IMR-90 (cell line): ENCODE measurements around the gene CCDC185. TPM values are rescaled to one million over a fixed set of nuclear protein-coding genes. Genes with fewer than 3 reads are reported as not detected.

Experiments
- ATAC-seq: fragments of 200-7000 bp; cut with Tn5 transposase; 2 replicates; pipeline ENCODE4 v1.9.1; 2020; ENCODE audit warnings: low read depth, mild to moderate bottlenecking, moderate library complexity
- BruUV-seq: library from RNA; stranded (reverse); fragments of 400-500 nt; replicated peaks from 2 replicates; lab custom pipeline; 2021; lab: Mats Ljungman, UMichigan
- CTCF ChIA-PET: fragments of 300-600 bp; formaldehyde crosslinking; extraction: SDS; loops from one replicate; lab custom pipeline; 2021; ENCODE audit warnings: antibody characterized with exemption; lab: Yijun Ruan, JAX
- POLR2A ChIA-PET: fragments of 300-600 bp; sonication (Branson Sonifier 250); formaldehyde crosslinking; loops from one replicate; lab custom pipeline; 2022; ENCODE audit warnings: antibody characterized with exemption; ENCODE audit not compliant: unreplicated experiment; lab: Charles Lee
- DNase-seq: peaks from one replicate; pipeline ENCODE4 v3.0.0; 2013
- H2AFZ ChIP-seq: replicated peaks from 2 replicates; pipeline ENCODE3; 2013; ENCODE audit warnings: low read length, mild to moderate bottlenecking; ENCODE audit not compliant: poor library complexity
- H2AK5ac ChIP-seq: 2 replicates; pipeline ENCODE4 v1.6.1; 2013; ENCODE audit warnings: low read depth, low read length, inconsistent platforms
- H2AK9ac ChIP-seq: replicated peaks from 2 replicates; pipeline ENCODE3; 2013; ENCODE audit warnings: mild to moderate bottlenecking, low read depth, low read length, moderate library complexity; ENCODE audit not compliant: poor library complexity
- H2BK120ac ChIP-seq: 2 replicates; pipeline ENCODE4 v1.6.1; 2013; ENCODE audit warnings: low read depth, low read length, inconsistent platforms
- H2BK15ac ChIP-seq: 3 replicates; pipeline ENCODE4 v1.6.1; 2013; ENCODE audit warnings: low read depth, low read length, inconsistent platforms
- H2BK20ac ChIP-seq: 2 replicates; pipeline ENCODE4 v1.6.1; 2013; ENCODE audit warnings: low read depth, mild to moderate bottlenecking, inconsistent platforms, low read length, moderate library complexity
- H2BK5ac ChIP-seq: 2 replicates; pipeline ENCODE4 v1.6.1; 2013; ENCODE audit warnings: mild to moderate bottlenecking, low read depth, low read length, inconsistent platforms; ENCODE audit not compliant: poor library complexity, severe bottlenecking
- H3K14ac ChIP-seq: replicated peaks from 2 replicates; pipeline ENCODE4 v1.6.1; 2013; ENCODE audit warnings: low read depth, low read length, inconsistent platforms
- H3K18ac ChIP-seq: 2 replicates; pipeline ENCODE4 v1.6.1; 2013; ENCODE audit warnings: low read depth, low read length, control low read depth
- H3K23ac ChIP-seq: 2 replicates; pipeline ENCODE4 v1.6.1; 2013; ENCODE audit warnings: low read depth, low read length, inconsistent platforms
- H3K27ac ChIP-seq: 2 replicates; pipeline ENCODE4 v1.5.1; 2013; ENCODE audit warnings: mild to moderate bottlenecking, control low read depth, low read length; ENCODE audit not compliant: insufficient read depth
- H3K27me3 ChIP-seq: 2 replicates; pipeline ENCODE4 v1.6.1; 2013; ENCODE audit warnings: low read length; ENCODE audit not compliant: control insufficient read depth, insufficient read depth
- H3K36me3 ChIP-seq: 2 replicates; pipeline ENCODE4 v1.6.1; 2013; ENCODE audit warnings: low read length, mixed read lengths; ENCODE audit not compliant: control insufficient read depth, insufficient read depth
- H3K4ac ChIP-seq: 2 replicates; pipeline ENCODE4 v1.6.1; 2013; ENCODE audit warnings: low read depth, low read length, inconsistent platforms
- H3K4me1 ChIP-seq: 2 replicates; pipeline ENCODE4 v1.6.1; 2013; ENCODE audit warnings: low read length, mixed read lengths; ENCODE audit not compliant: control insufficient read depth, insufficient read depth
- H3K4me2 ChIP-seq: 2 replicates; pipeline ENCODE4 v1.6.1; 2013; ENCODE audit warnings: low read depth, mild to moderate bottlenecking, control low read depth, low read length, moderate library complexity
- H3K4me3 ChIP-seq: 2 replicates; pipeline ENCODE4 v1.5.1; 2013; ENCODE audit warnings: low read depth, mild to moderate bottlenecking, control low read depth, low read length, moderate library complexity; ENCODE audit not compliant: insufficient read depth
- H3K56ac ChIP-seq: 2 replicates; pipeline ENCODE4 v1.6.1; 2013; ENCODE audit warnings: low read length, inconsistent platforms; ENCODE audit not compliant: insufficient read depth; ENCODE audit errors: extremely low read depth
- H3K79me1 ChIP-seq, 2 experiments: 2 replicates each; pipeline ENCODE4 v1.6.1; 2013; ENCODE audit warnings: low read length in 2 of 2, inconsistent platforms in 1 of 2, low read depth in 1 of 2
- H3K9ac ChIP-seq: 2 replicates; pipeline ENCODE4 v1.6.1; 2013; ENCODE audit warnings: low read depth, low read length, control low read depth
- H3K9me1 ChIP-seq: 2 replicates; pipeline ENCODE4 v1.6.1; 2013; ENCODE audit warnings: low read length, inconsistent platforms; ENCODE audit not compliant: insufficient read depth
- H3K9me3 ChIP-seq: 2 replicates; pipeline ENCODE4 v1.6.1; 2013; ENCODE audit warnings: low read length; ENCODE audit not compliant: control insufficient read depth, insufficient read depth
- H4K20me1 ChIP-seq: 2 replicates; pipeline ENCODE4 v1.6.1; 2013; ENCODE audit warnings: low read length, inconsistent platforms; ENCODE audit not compliant: insufficient read depth
- H4K5ac ChIP-seq: 2 replicates; pipeline ENCODE4 v1.6.1; 2013; ENCODE audit warnings: mild to moderate bottlenecking, low read depth, low read length, control low read depth
- H4K8ac ChIP-seq, 2 experiments: 2 replicates each; pipeline ENCODE4 v1.6.1; 2013; ENCODE audit warnings: low read depth in 2 of 2, low read length in 2 of 2, control low read depth in 1 of 2, inconsistent platforms in 1 of 2
- H4K91ac ChIP-seq: 2 replicates; pipeline ENCODE4 v1.6.1; 2013; ENCODE audit warnings: low read depth, low read length, inconsistent platforms; ENCODE audit not compliant: insufficient read depth
- BHLHE40 ChIP-seq: fragments of 150-350 bp; IDR thresholded peaks from 2 replicates; pipeline ENCODE4 v1.6.1; 2016; ENCODE audit warnings: mild to moderate bottlenecking, low read depth, low read length
- CEBPB ChIP-seq: IDR thresholded peaks from 2 replicates; pipeline ENCODE4 v1.6.1; 2012; ENCODE audit warnings: low read depth, low read length, improper control_type of control experiment
- CHD1 ChIP-seq: IDR thresholded peaks from 2 replicates; pipeline ENCODE4 v1.6.1; 2012; ENCODE audit warnings: low read depth, low read length, improper control_type of control experiment
- FOS ChIP-seq: fragments of 150-350 bp; IDR thresholded peaks from 2 replicates; pipeline ENCODE4 v1.6.1; 2016; ENCODE audit warnings: low read depth, low read length
- MAFK ChIP-seq: IDR thresholded peaks from 2 replicates; pipeline ENCODE4 v1.6.1; 2012; ENCODE audit warnings: low read depth, low read length, improper control_type of control experiment
- MXI1 ChIP-seq: IDR thresholded peaks from 2 replicates; pipeline ENCODE4 v1.6.1; 2012; ENCODE audit warnings: low read depth, mild to moderate bottlenecking, low read length, moderate library complexity, borderline replicate concordance
- NFE2L2 ChIP-seq: fragments of 150-350 bp; IDR thresholded peaks from 2 replicates; pipeline ENCODE4 v1.6.1; 2016; ENCODE audit warnings: low read depth, mild to moderate bottlenecking, low read length
- RAD21 ChIP-seq: IDR thresholded peaks from 2 replicates; pipeline ENCODE4 v1.6.1; 2012; ENCODE audit warnings: low read length, improper control_type of control experiment
- RCOR1 ChIP-seq: IDR thresholded peaks from 2 replicates; pipeline ENCODE4 v1.6.1; 2012; ENCODE audit warnings: mild to moderate bottlenecking, low read length, improper control_type of control experiment; ENCODE audit not compliant: insufficient replicate concordance
- RFX5 ChIP-seq: IDR thresholded peaks from 2 replicates; pipeline ENCODE4 v1.8.0; 2012; ENCODE audit warnings: low read depth, mild to moderate bottlenecking, low read length, moderate library complexity
- SMC3 ChIP-seq: fragments of 150-350 bp; IDR thresholded peaks from 2 replicates; pipeline ENCODE4 v1.6.1; 2016; ENCODE audit warnings: low read depth, mild to moderate bottlenecking, antibody characterized with exemption, low read length, moderate library complexity
- WGBS, 2 experiments: methylation state at CpG; one replicate each; pipeline versions ENCODE4 v1.1.5 to v1.1.7; 2013; ENCODE audit warnings: missing lambda C conversion rate in 2 of 2; ENCODE audit not compliant: insufficient read length in 1 of 2; ENCODE audit errors: extremely low coverage in 2 of 2; 5-methylcytosine and 5-hydroxymethylcytosine counted together
- dilution Hi-C: fragments of 300-500 bp; cut with HindIII; formaldehyde crosslinking; loops from one replicate; pipeline ENCODE4 v1.14.3; 2018; ENCODE audit warnings: low sequenced_read_pairs; ENCODE audit not compliant: unreplicated experiment
- in situ Hi-C: fragments of 300-500 bp; cut with MboI; formaldehyde crosslinking; loops from 3 replicates; pipeline ENCODE4 v1.14.3; 2019; ENCODE audit warnings: low sequenced_read_pairs, inconsistent platforms, mixed read lengths
- intact Hi-C: fragments of 100-400 bp; cut with micrococcal nuclease; formaldehyde crosslinking; loops from 2 replicates; pipeline ENCODE4 v1.10.0; 2022
- polyA plus RNA-seq, 3 experiments: library from polyadenylated mRNA; depleted of rRNA; stranded (reverse); fragments of >200 nt; gene quantifications; 2 replicates each; pipeline ENCODE4 v1.2.3, GENCODE V29; 2012; ENCODE audit warnings: low replicate concordance in 1 of 3
- total RNA-seq: library from RNA; depleted of rRNA; stranded (reverse); fragments of >200 nt; gene quantifications from 2 replicates; pipeline ENCODE4 v1.2.3, GENCODE V29; 2012
- TF ChIP-seq, protein P1 (sequence below): fragments of 150-350 bp; IDR thresholded peaks from 2 replicates; pipeline ENCODE4 v1.6.1; 2017; ENCODE audit warnings: mild to moderate bottlenecking, antibody characterized with exemption, low read length, low read depth
- TF ChIP-seq, protein P2 (sequence below): conservative IDR thresholded peaks from 2 replicates; pipeline ENCODE4 v1.5.1; 2012; ENCODE audit warnings: mild to moderate bottlenecking, low read depth, low read length, improper control_type of control experiment
- TF ChIP-seq, protein P3 (sequence below): fragments of 150-350 bp; IDR thresholded peaks from 2 replicates; pipeline ENCODE4 v1.6.1; 2016; ENCODE audit warnings: low read depth, mild to moderate bottlenecking, low read length, moderate library complexity, borderline replicate concordance

The CCDC185 gene
- total and polyA plus RNA-seq, 2 of the 4 experiments (the other 2 are of a cell fraction): not detected

- Histone ChIP-seq H3K9me3 (no peaks in the 10 kb centered on the region), H3K9me1 (no peaks in the 10 kb centered on the region), H4K91ac (no peak overlapping the region), H2BK120ac (no peak overlapping the region), H2BK5ac (no peak overlapping the region), H3K18ac (no peak overlapping the region), H3K36me3 (no peaks in the 10 kb centered on the region), H3K4me1 (no peaks in the 10 kb centered on the region), H3K79me1 (no peaks in the 10 kb centered on the region), H4K5ac (no peak overlapping the region), H3K14ac (no peak overlapping the region), H3K4me3 (no peak overlapping the region), H3K56ac (no peak overlapping the region), H2AK9ac (no peak overlapping the region), H3K9ac (no peak overlapping the region), H3K23ac (no peak overlapping the region), H4K20me1 (no peaks in the 10 kb centered on the region), H3K27ac (no peak overlapping the region), H2AFZ (no peak overlapping the region), H3K27me3 (peaks cover 21% of the 10 kb centered on the region), H4K8ac (no peak overlapping the region), H3K4me2 (no peak overlapping the region), H2BK20ac (no peak overlapping the region), H2AK5ac (no peak overlapping the region), H2BK15ac (no peak overlapping the region), H3K4ac (no peak overlapping the region)
- no peak for DNase-seq
- ChIA-PET CTCF (no interaction called here), POLR2A (no interaction called here)
- in situ Hi-C loops: no loop called here
- dilution Hi-C loops: no loop called here
- no TSS peak for BruUV-seq
- TF ChIP-seq, protein P1, sequence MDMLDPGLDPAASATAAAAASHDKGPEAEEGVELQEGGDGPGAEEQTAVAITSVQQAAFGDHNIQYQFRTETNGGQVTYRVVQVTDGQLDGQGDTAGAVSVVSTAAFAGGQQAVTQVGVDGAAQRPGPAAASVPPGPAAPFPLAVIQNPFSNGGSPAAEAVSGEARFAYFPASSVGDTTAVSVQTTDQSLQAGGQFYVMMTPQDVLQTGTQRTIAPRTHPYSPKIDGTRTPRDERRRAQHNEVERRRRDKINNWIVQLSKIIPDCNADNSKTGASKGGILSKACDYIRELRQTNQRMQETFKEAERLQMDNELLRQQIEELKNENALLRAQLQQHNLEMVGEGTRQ: no peak
- no peak for TF ChIP-seq RCOR1
- TF ChIP-seq RAD21: no peak
- no peak for TF ChIP-seq BHLHE40
- no peak for TF ChIP-seq MXI1
- TF ChIP-seq, protein P2, sequence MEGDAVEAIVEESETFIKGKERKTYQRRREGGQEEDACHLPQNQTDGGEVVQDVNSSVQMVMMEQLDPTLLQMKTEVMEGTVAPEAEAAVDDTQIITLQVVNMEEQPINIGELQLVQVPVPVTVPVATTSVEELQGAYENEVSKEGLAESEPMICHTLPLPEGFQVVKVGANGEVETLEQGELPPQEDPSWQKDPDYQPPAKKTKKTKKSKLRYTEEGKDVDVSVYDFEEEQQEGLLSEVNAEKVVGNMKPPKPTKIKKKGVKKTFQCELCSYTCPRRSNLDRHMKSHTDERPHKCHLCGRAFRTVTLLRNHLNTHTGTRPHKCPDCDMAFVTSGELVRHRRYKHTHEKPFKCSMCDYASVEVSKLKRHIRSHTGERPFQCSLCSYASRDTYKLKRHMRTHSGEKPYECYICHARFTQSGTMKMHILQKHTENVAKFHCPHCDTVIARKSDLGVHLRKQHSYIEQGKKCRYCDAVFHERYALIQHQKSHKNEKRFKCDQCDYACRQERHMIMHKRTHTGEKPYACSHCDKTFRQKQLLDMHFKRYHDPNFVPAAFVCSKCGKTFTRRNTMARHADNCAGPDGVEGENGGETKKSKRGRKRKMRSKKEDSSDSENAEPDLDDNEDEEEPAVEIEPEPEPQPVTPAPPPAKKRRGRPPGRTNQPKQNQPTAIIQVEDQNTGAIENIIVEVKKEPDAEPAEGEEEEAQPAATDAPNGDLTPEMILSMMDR: no peak
- TF ChIP-seq FOS: no peak
- no peak for TF ChIP-seq NFE2L2
- TF ChIP-seq CHD1: no peak
- no peak for TF ChIP-seq MAFK
- no peak for TF ChIP-seq CEBPB
- no peak for TF ChIP-seq RFX5
- TF ChIP-seq, protein P3, sequence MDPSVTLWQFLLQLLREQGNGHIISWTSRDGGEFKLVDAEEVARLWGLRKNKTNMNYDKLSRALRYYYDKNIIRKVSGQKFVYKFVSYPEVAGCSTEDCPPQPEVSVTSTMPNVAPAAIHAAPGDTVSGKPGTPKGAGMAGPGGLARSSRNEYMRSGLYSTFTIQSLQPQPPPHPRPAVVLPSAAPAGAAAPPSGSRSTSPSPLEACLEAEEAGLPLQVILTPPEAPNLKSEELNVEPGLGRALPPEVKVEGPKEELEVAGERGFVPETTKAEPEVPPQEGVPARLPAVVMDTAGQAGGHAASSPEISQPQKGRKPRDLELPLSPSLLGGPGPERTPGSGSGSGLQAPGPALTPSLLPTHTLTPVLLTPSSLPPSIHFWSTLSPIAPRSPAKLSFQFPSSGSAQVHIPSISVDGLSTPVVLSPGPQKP: no peak
- no peak for TF ChIP-seq SMC3
- WGBS, 2 experiments: no CpG with 5 or more reads among the region's 1 CpG
- ATAC-seq: no peak
- intact Hi-C loops: no loop called here
These were observed 29.7 kb downstream of the CCDC185 start for GRCh38 chr1:223422911-223423310.
